DOHH2 (cell line): ENCODE results near the gene EXD3.

ENCODE experiments used
- H3F3A ChIP-seq: fragments of 200-600 bp; sonication (generic), shearing (Covaris generic); 2 replicates; pipeline ENCODE4 v1.6.0; 2016; ENCODE audit warnings: antibody characterized with exemption, mild to moderate bottlenecking; ENCODE audit not compliant: control insufficient read depth, insufficient read depth
- H3K27ac ChIP-seq: fragments of 200-600 bp; sonication (generic); 2 replicates; pipeline ENCODE4 v1.5.1; 2014; ENCODE audit warnings: low read depth, mild to moderate bottlenecking, low read length, moderate library complexity
- H3K27me3 ChIP-seq: fragments of 200-600 bp; sonication (generic); 2 replicates; pipeline ENCODE4 v1.6.1; 2014; ENCODE audit warnings: mild to moderate bottlenecking, low read length, mixed read lengths; ENCODE audit not compliant: control insufficient read depth
- H3K36me3 ChIP-seq: fragments of 200-600 bp; sonication (generic); 2 replicates; pipeline ENCODE4 v1.6.1; 2014; ENCODE audit warnings: mild to moderate bottlenecking, low read length, moderate library complexity, mixed read lengths; ENCODE audit not compliant: control insufficient read depth
- H3K4me1 ChIP-seq: fragments of 200-600 bp; sonication (generic); 2 replicates; pipeline ENCODE4 v1.6.1; 2014; ENCODE audit warnings: mild to moderate bottlenecking, low read length, mixed read lengths; ENCODE audit not compliant: control insufficient read depth
- H3K4me2 ChIP-seq: fragments of 200-600 bp; sonication (generic); 2 replicates; pipeline ENCODE4 v1.6.0; 2014; ENCODE audit warnings: mild to moderate bottlenecking, low read length, moderate library complexity
- H3K4me3 ChIP-seq: fragments of 200-600 bp; sonication (generic); 2 replicates; pipeline ENCODE4 v1.5.1; 2014; ENCODE audit warnings: mild to moderate bottlenecking, low read length, mixed read lengths
- H3K79me2 ChIP-seq: fragments of 200-600 bp; sonication (generic); 2 replicates; pipeline ENCODE4 v1.6.1; 2014; ENCODE audit warnings: mild to moderate bottlenecking, low read length, mixed read lengths; ENCODE audit not compliant: control insufficient read depth
- H3K9me2 ChIP-seq: fragments of 200-600 bp; sonication (generic); replicated peaks from 2 replicates; pipeline ENCODE4 v1.6.1; 2014; ENCODE audit warnings: mild to moderate bottlenecking, low read length, mixed read lengths; ENCODE audit not compliant: control insufficient read depth
- H3K9me3 ChIP-seq: fragments of 200-600 bp; sonication (generic); 2 replicates; pipeline ENCODE4 v1.6.1; 2014; ENCODE audit warnings: antibody characterized with exemption, low read length, mixed read lengths; ENCODE audit not compliant: control insufficient read depth, insufficient read depth
- H4K20me1 ChIP-seq: fragments of 200-600 bp; sonication (generic); 2 replicates; pipeline ENCODE4 v1.6.0; 2014; ENCODE audit warnings: low read depth, mild to moderate bottlenecking, antibody characterized with exemption, low read length, moderate library complexity; ENCODE audit not compliant: control insufficient read depth, insufficient read depth
- CTCF ChIP-seq: fragments of 200-600 bp; sonication (generic); IDR thresholded peaks from one replicate; pipeline ENCODE4 v1.5.1; 2014; ENCODE audit warnings: antibody characterized with exemption, mild to moderate bottlenecking, low read depth, low read length; ENCODE audit not compliant: poor library complexity, severe bottlenecking
- EZH2phosphoT487 ChIP-seq: fragments of 200-600 bp; sonication (generic); IDR thresholded peaks from 2 replicates; pipeline ENCODE4 v1.6.1; 2017; ENCODE audit warnings: borderline replicate concordance, mild to moderate bottlenecking, antibody characterized with exemption, low read length, moderate library complexity, mixed read lengths

The EXD3 gene

DNA sequence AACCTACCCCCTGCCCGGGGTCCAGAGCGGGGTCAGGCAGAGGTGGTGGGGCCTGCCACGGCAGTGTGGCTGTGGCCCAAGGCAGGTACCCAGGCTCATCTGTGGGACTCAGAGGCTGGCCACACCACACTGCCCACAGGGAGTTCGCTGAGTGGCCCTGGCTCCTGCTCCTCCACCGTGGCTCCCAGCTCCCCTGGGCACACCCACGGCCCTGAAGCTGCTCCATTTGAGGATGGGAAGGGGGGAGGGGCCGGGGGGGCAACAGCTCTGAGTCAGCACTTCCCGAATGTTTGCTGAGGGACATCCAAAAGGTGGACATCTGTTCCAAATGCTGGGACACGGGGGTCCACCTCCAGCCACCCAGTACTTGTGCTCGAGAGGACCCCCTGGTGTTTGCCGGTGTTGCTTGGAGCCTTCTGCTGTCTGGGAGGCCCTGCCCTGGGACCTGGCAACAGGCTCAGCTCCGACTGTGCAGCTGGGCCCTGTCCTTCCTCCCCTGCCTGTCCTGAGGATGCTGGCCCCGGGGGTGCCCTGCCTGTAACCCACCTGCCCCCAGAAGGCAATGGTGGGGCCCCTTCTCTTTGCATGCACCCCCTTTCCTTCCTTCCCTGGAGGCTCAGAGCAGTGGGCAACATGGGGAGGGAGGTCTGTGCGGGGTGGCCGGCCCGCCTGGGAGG is 118.4 kb downstream of the EXD3 start:
- peaks cover 7% of the 10 kb centered on the region for H3F3A ChIP-seq
- TF ChIP-seq CTCF (peak; percentile 29), EZH2phosphoT487 (no peak)
- H3K4me3 ChIP-seq = no peak overlapping the region
- peaks cover 52% of the 10 kb centered on the region for H3K4me1 ChIP-seq
- H3K9me2 ChIP-seq = no peaks in the 10 kb centered on the region
- H3K79me2 ChIP-seq = peaks cover 17% of the 10 kb centered on the region
- H3K36me3 ChIP-seq = no peaks in the 10 kb centered on the region
- H3K27me3 ChIP-seq = peaks cover 30% of the 10 kb centered on the region
- no peak overlapping the region for H3K27ac ChIP-seq
- no peak overlapping the region for H3K4me2 ChIP-seq
- no peaks in the 10 kb centered on the region for H3K9me3 ChIP-seq
- H4K20me1 ChIP-seq = peaks cover 6% of the 10 kb centered on the region; the same call in 1 of the 2 replicates

DNA sequence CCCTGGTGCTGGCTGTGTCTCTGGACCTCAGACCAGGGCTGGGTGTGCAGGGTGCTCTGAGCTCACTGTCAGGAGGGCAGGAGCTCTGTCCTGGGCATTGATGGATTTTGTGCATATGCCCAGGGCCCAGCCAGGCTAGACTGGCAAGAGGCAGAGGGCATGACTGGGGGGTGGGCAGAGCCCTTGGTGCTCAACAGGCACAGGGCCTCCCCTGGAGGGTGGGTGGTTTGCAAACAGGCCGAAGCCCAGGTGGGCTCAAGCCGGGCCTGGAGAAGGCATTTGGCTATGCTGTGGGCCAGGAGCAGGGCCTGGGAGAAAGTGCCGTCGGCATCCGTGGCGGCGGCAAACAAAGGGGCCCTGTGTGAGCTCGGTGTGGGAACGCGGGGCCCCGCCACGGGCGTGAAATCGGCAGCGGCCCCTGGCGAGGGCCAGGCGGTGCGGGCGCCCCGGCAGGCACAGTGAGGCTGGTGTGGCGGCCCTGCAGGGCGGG is 119.0 kb downstream of the EXD3 start:
- TF ChIP-seq EZH2phosphoT487 (no peak), CTCF (no peak)
- peaks cover 30% of the 10 kb centered on the region for H3K27me3 ChIP-seq
- peaks cover 7% of the 10 kb centered on the region; the same call in 1 of the 2 replicates for H4K20me1 ChIP-seq
- H3K79me2 ChIP-seq = peaks cover 17% of the 10 kb centered on the region
- H3K36me3 ChIP-seq = no peaks in the 10 kb centered on the region; the same call in 1 of the 2 replicates
- H3K27ac ChIP-seq = no peak overlapping the region
- peaks cover 10% of the 10 kb centered on the region for H3F3A ChIP-seq
- peaks cover 53% of the 10 kb centered on the region for H3K4me1 ChIP-seq
- H3K4me3 ChIP-seq = no peak overlapping the region
- H3K9me2 ChIP-seq = no peaks in the 10 kb centered on the region
- H3K4me2 ChIP-seq = no peak overlapping the region
- H3K9me3 ChIP-seq = no peaks in the 10 kb centered on the region

GRCh38 chr9:137303151-137303892 is 119.6 kb downstream of the EXD3 start:
- Histone ChIP-seq H3K9me3 (no peaks in the 10 kb centered on the region), H3K36me3 (peaks cover 3% of the 10 kb centered on the region; the same call in 1 of the 2 replicates), H3K4me2 (peak overlapping the region; percentile 69), H3K4me1 (peaks cover 59% of the 10 kb centered on the region), H3K27me3 (peaks cover 30% of the 10 kb centered on the region), H3K27ac (no peak overlapping the region), H3K79me2 (peaks cover 17% of the 10 kb centered on the region), H4K20me1 (peaks cover 13% of the 10 kb centered on the region; the same call in 1 of the 2 replicates), H3K4me3 (no peak overlapping the region), H3F3A (peaks cover 10% of the 10 kb centered on the region), H3K9me2 (no peaks in the 10 kb centered on the region)
- TF ChIP-seq CTCF (no peak), EZH2phosphoT487 (no peak)
